Left ventricle myocardium inferior (tissue), 1 donor: ENCODE data around the gene ATG7. TPM values are rescaled to one million over a fixed set of nuclear protein-coding genes. Genes with fewer than 3 reads are reported as not detected.
"Not testable (repeated sequence)": the region's sequence is repeated elsewhere in the genome, so short reads cannot be mapped to it uniquely, and the experiment has no call there.

Experiments used
- DNase-seq: peaks from one replicate; pipeline ENCODE4 v3.0.0-alpha.2; 2020
- H3K27ac ChIP-seq: fragments of 200-600 bp; replicated peaks from 2 replicates; pipeline ENCODE4 v1.8.0; 2021
- H3K27me3 ChIP-seq: fragments of 200-600 bp; 2 replicates; pipeline ENCODE4 v1.8.0; 2021; ENCODE audit warnings: low read depth
- H3K36me3 ChIP-seq: fragments of 200-600 bp; 2 replicates; pipeline ENCODE4 v1.8.0; 2021
- H3K4me1 ChIP-seq: fragments of 200-600 bp; 2 replicates; pipeline ENCODE4 v1.8.0; 2021
- H3K4me3 ChIP-seq: fragments of 200-600 bp; 2 replicates; pipeline ENCODE4 v1.8.0; 2021; ENCODE audit warnings: mild to moderate bottlenecking, moderate library complexity
- H3K9me3 ChIP-seq: fragments of 200-600 bp; replicated peaks from 2 replicates; pipeline ENCODE4 v1.8.0; 2021
- CTCF ChIP-seq: fragments of 200-600 bp; IDR thresholded peaks from 2 replicates; pipeline ENCODE4 v1.8.0; 2021; ENCODE audit warnings: antibody characterized with exemption, mild to moderate bottlenecking, borderline replicate concordance
- intact Hi-C: fragments of 100-400 bp; cut with micrococcal nuclease; formaldehyde crosslinking; loops from one replicate; pipeline ENCODE4 v1.11.0; 2022
- total RNA-seq: library from RNA; stranded (reverse); fragmentation: NEBNext Ultra II Directional; extraction: Animal tissue kit (Norgen Biotek cat#: 25700); gene quantifications from one replicate; pipeline ENCODE4 v1.2.1, GENCODE V29; 2021
- donor health status: DM: no; HTN: yes; CAD: no; lungs with severe emphysema.

The ATG7 gene
- total RNA-seq, 1 donor from 2014 or later = 15.7 TPM

DNA sequence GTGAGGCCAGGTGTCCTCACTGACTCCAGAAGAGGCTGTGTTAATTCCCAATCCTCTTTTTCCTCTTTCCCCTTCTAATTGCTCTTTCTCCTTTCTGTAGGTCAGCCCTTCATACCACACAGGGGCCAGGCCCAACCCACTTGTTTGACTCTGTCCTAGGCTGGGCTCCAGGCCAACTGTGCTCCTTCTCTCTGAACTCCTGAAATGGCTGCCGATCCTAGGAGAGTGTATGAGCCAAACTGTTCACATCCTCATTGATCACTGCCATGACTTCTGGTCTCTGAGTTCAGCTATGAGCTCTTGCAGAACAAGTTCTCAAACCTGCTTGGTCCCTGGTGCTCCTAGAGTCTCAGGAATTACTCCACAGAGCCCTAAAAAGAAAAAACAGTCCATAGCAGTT is 226.4 kb downstream of the ATG7 start:
- Histone ChIP-seq H3K4me1 (peaks cover 38% of the 10 kb centered on the region), H3K36me3 (no peaks in the 10 kb centered on the region), H3K27me3 (no peaks in the 10 kb centered on the region), H3K27ac (peak overlapping the region; percentile 41), H3K9me3 (peaks cover 5% of the 10 kb centered on the region), H3K4me3 (no peak overlapping the region)
- peak; percentile 68 for DNase-seq
- intact Hi-C loops = no loop called here
- TF ChIP-seq CTCF = no peak

- DNase-seq = no peak
- H3K4me3 ChIP-seq = no peak overlapping the region
- H3K4me1 ChIP-seq = peaks cover 38% of the 10 kb centered on the region
- no peak for TF ChIP-seq CTCF
- no peaks in the 10 kb centered on the region for H3K27me3 ChIP-seq
- H3K36me3 ChIP-seq = no peaks in the 10 kb centered on the region
- H3K9me3 ChIP-seq = no peaks in the 10 kb centered on the region
- intact Hi-C loops = no loop called here
- H3K27ac ChIP-seq = no peak overlapping the region
Measured at GRCh38 chr3:11499144-11499543, 226.9 kb downstream of the ATG7 start.

GRCh38 chr3:11502413-11502812 is 230.2 kb downstream of the ATG7 start:
- H3K36me3 ChIP-seq, H3K9me3 ChIP-seq, H3K4me3 ChIP-seq, H3K27ac ChIP-seq, DNase-seq, H3K27me3 ChIP-seq, intact Hi-C loops: not testable (repeated sequence)
- peaks cover 28% of the 10 kb centered on the region for H3K4me1 ChIP-seq

DNA sequence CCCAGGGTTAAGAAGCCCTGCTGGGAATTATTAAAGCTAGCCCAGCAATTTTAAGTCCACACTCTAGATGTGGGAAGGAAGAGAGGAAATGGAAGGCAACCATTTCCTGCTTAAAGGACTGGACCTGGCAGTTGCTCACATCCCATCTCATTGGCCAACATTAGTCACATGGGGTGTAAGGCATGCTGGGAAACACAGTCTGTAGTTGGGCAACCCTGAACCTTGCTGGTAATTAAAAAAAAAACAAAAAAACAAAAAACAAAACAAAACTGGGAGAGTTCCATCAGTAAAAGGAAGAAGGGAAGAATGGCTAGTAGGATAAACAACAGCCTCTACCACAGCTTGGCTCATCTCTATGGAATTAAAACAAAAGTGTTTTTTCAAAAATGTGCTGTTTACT is 235.5 kb downstream of the ATG7 start:
- no peak overlapping the region for H3K4me3 ChIP-seq
- no peaks in the 10 kb centered on the region for H3K9me3 ChIP-seq
- H3K36me3 ChIP-seq = no peaks in the 10 kb centered on the region
- DNase-seq = no peak
- H3K27me3 ChIP-seq = no peaks in the 10 kb centered on the region
- no peak for TF ChIP-seq CTCF
- peaks cover 43% of the 10 kb centered on the region for H3K4me1 ChIP-seq
- intact Hi-C loops = no loop called here
- peak overlapping the region; percentile 89 for H3K27ac ChIP-seq

- Histone ChIP-seq H3K9me3 (no peaks in the 10 kb centered on the region), H3K4me1 (peaks cover 49% of the 10 kb centered on the region), H3K36me3 (no peaks in the 10 kb centered on the region), H3K4me3 (peak overlapping the region; percentile 34), H3K27me3 (no peaks in the 10 kb centered on the region), H3K27ac (peak overlapping the region; percentile 89)
- no peak for DNase-seq
- no peak for TF ChIP-seq CTCF
- intact Hi-C loops = no loop called here
Measured at GRCh38 chr3:11508346-11509172, 236.4 kb downstream of the ATG7 start.

GRCh38 chr3:11509173-11510000 is 237.2 kb downstream of the ATG7 start:
- TF ChIP-seq CTCF = peak; percentile 44
- intact Hi-C loops = no loop called here
- H3K27ac ChIP-seq = peak overlapping the region; percentile 89
- no peaks in the 10 kb centered on the region for H3K9me3 ChIP-seq
- H3K27me3 ChIP-seq = no peaks in the 10 kb centered on the region
- peak; percentile 70 for DNase-seq
- H3K36me3 ChIP-seq = no peaks in the 10 kb centered on the region
- H3K4me1 ChIP-seq = peaks cover 54% of the 10 kb centered on the region
- H3K4me3 ChIP-seq = peak overlapping the region; percentile 34
